ENCODE measurements around the gene SF3B2. TPM values are rescaled to one million over a fixed set of nuclear protein-coding genes. Genes with fewer than 3 reads are reported as not detected.

Gene SF3B2
- total RNA-seq, 1 donor from 2014 or later, result 216 TPM

- Mint-ChIP-seq H3K4me1 (ENCODE audit: low read depth) (no peaks in the 10 kb centered on the region), H3K9me3 (ENCODE audit: low read depth) (no peaks in the 10 kb centered on the region), H3K4me3 (ENCODE audit: low read depth) (no peak overlapping the region), H3K36me3 (ENCODE audit: insufficient read depth) (no peaks in the 10 kb centered on the region), H3K27me3 (peaks cover 15% of the 10 kb centered on the region), H3K27ac (no peak overlapping the region)
- TF ChIP-seq CTCF (IDR thresholded peaks at IDR 0.05; ENCODE audit: unreplicated experiment), result no peak
- no peak for DNase-seq (ENCODE audit: low spot score, unreplicated experiment)
These were observed 37.2 kb upstream of the SF3B2 start for GRCh38 chr11:66014804-66015453.

DNA sequence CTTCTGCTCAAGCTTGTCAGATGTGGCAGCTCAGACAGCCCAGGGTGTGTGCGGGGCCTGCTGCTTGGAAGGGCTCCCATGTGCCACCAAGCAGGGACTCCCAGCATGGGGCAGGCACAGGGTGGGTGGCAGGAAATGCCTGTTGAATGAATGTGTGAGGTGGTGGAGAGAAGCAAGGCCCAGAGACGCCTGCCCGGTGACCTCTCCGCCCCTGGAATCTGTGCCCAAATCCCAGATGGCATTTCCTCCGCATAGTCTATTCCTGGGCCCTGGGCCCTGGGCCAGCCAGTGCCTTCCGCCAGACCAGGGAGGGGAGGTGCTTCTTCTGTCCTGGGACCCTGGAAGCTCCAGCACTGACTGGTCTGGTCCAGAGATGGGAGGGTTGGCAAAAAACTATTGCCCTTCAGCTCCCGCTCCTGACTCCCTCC lies 36.7 kb upstream of the SF3B2 start:
- no peaks in the 10 kb centered on the region for H3K4me1 Mint-ChIP-seq (ENCODE audit: low read depth)
- H3K27me3 Mint-ChIP-seq, result peaks cover 12% of the 10 kb centered on the region
- no peak overlapping the region for H3K27ac Mint-ChIP-seq
- no peak for TF ChIP-seq CTCF (IDR thresholded peaks at IDR 0.05; ENCODE audit: unreplicated experiment)
- no peaks in the 10 kb centered on the region for H3K36me3 Mint-ChIP-seq (ENCODE audit: insufficient read depth)
- H3K4me3 Mint-ChIP-seq (ENCODE audit: low read depth), result no peak overlapping the region
- DNase-seq (ENCODE audit: low spot score, unreplicated experiment), result no peak
- no peaks in the 10 kb centered on the region for H3K9me3 Mint-ChIP-seq (ENCODE audit: low read depth)

DNA sequence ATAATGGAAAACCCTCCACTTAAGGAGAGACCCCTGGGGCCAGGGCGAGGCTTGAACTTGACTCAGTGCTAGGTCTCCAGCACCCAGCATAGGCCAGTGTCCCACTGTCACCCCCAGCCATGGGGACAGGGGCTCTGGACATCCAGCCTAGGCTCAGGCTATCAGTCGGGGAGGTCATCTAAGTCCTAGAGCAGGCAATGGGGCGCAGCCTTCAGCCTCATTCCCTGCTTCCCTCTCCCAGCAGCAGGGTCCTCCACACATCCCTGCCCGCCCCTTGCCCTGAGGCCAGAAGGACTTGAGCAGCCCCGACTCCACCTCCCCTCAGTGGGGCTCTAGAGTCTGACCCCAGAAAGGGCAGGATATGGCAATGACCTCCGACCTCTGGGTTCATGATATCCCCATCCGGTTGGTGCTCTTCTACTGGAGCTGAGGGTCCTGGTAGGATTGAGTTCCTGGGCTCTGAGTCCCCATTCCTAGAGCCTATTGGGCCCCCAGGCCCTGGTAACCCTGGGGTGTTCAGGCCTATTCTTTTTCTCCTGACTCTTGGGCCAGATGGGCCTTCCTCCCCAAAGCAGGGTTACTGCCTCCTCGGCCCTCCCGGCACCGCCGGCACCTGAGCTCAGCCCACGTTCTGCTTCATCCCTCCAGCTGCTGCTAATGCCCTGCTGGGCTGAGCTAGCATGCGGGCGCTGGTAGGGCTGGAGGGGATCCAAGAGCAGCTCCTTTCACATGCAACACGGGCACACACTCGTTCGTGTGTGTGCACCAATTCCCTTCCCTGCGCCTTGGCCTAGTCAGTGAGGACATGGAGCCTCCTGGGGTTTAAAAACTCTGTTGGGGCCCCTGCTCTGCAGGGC lies 36.0 kb upstream of the SF3B2 start:
- no peaks in the 10 kb centered on the region for H3K36me3 Mint-ChIP-seq (ENCODE audit: insufficient read depth)
- H3K27me3 Mint-ChIP-seq, result peaks cover 13% of the 10 kb centered on the region
- H3K27ac Mint-ChIP-seq, result no peak overlapping the region
- no peaks in the 10 kb centered on the region for H3K4me1 Mint-ChIP-seq (ENCODE audit: low read depth)
- DNase-seq (ENCODE audit: low spot score, unreplicated experiment), result no peak
- H3K9me3 Mint-ChIP-seq (ENCODE audit: low read depth), result no peaks in the 10 kb centered on the region
- no peak for TF ChIP-seq CTCF (IDR thresholded peaks at IDR 0.05; ENCODE audit: unreplicated experiment)
- H3K4me3 Mint-ChIP-seq (ENCODE audit: low read depth), result no peak overlapping the region

DNA sequence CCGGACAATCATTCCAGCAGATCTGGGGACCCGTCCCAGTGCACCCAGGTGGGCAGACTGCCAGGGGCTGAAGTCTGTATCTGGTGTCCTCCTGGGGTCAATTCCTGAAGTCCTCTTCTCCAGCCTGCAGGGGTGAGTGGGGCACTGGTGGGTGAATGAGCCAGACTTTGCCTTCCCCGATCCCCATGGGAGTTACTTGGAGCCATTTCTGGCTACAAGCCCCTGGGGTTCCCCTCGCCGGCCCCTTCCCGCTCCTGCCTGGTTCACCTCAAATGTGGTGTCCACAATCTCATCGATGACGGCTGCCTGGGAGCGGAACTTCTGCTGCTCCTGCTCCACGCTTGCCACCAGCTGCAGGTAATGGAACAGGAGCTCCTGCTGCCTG lies 35.4 kb upstream of the SF3B2 start:
- no peak for DNase-seq (ENCODE audit: low spot score, unreplicated experiment)
- no peaks in the 10 kb centered on the region for H3K4me1 Mint-ChIP-seq (ENCODE audit: low read depth)
- H3K27me3 Mint-ChIP-seq, result peaks cover 13% of the 10 kb centered on the region
- no peaks in the 10 kb centered on the region for H3K36me3 Mint-ChIP-seq (ENCODE audit: insufficient read depth)
- no peak for TF ChIP-seq CTCF (IDR thresholded peaks at IDR 0.05; ENCODE audit: unreplicated experiment)
- no peak overlapping the region for H3K27ac Mint-ChIP-seq
- H3K9me3 Mint-ChIP-seq (ENCODE audit: low read depth), result no peaks in the 10 kb centered on the region
- no peak overlapping the region for H3K4me3 Mint-ChIP-seq (ENCODE audit: low read depth)

- Mint-ChIP-seq H3K36me3 (ENCODE audit: insufficient read depth) (no peaks in the 10 kb centered on the region), H3K4me3 (ENCODE audit: low read depth) (no peak overlapping the region), H3K9me3 (ENCODE audit: low read depth) (no peaks in the 10 kb centered on the region), H3K4me1 (ENCODE audit: low read depth) (no peaks in the 10 kb centered on the region), H3K27ac (no peak overlapping the region), H3K27me3 (peaks cover 15% of the 10 kb centered on the region)
- no peak for TF ChIP-seq CTCF (IDR thresholded peaks at IDR 0.05; ENCODE audit: unreplicated experiment)
- no peak for DNase-seq (ENCODE audit: low spot score, unreplicated experiment)
These were observed 34.8 kb upstream of the SF3B2 start for GRCh38 chr11:66017321-66017720.
